Anterior cingulate cortex (tissue), 58 donors: ENCODE measurements around the gene CDH22.

Source experiments
- DNase-seq, 58 donors: peaks; one replicate each; lab custom pipeline; 2025; lab: John Stamatoyannopoulos, UW

The CDH22 gene

GRCh38 chr20:46344488-46345162 is 36.3 kb upstream of the CDH22 start:
- no peak for DNase-seq

GRCh38 chr20:46343975-46344357 is 35.7 kb upstream of the CDH22 start:
- DNase-seq = no peak

- DNase-seq = no peak
Observed at GRCh38 chr20:46343348-46343974, 35.2 kb upstream of the CDH22 start.

GRCh38 chr20:46342451-46343347 is 34.4 kb upstream of the CDH22 start:
- no peak for DNase-seq

- no peak for DNase-seq
Observed at GRCh38 chr20:46342010-46342378, 33.7 kb upstream of the CDH22 start.

- peak in 5 of 58 donors; percentile 13 to 39 (median 23) for DNase-seq
Observed at GRCh38 chr20:46341074-46342009, 33.0 kb upstream of the CDH22 start.

GRCh38 chr20:46339037-46339436 is 30.7 kb upstream of the CDH22 start:
- DNase-seq = no peak

- no peak for DNase-seq
Observed at GRCh38 chr20:46336735-46337134, 28.4 kb upstream of the CDH22 start.

GRCh38 chr20:46334303-46334904 is 26.1 kb upstream of the CDH22 start:
- no peak for DNase-seq

- DNase-seq = peak in 5 of 58 donors; percentile 14 to 21 (median 17)
Observed at GRCh38 chr20:46333161-46333991, 25.1 kb upstream of the CDH22 start.

- peak in 2 of 58 donors; percentile 12 to 29 for DNase-seq
Observed at GRCh38 chr20:46332373-46333160, 24.3 kb upstream of the CDH22 start.

GRCh38 chr20:46331611-46332361 is 23.5 kb upstream of the CDH22 start:
- DNase-seq = no peak

GRCh38 chr20:46330831-46331371 is 22.6 kb upstream of the CDH22 start:
- DNase-seq = no peak

GRCh38 chr20:46330072-46330763 is 21.9 kb upstream of the CDH22 start:
- peak in 2 of 58 donors; percentile 17 to 31 for DNase-seq

- no peak for DNase-seq
Observed at GRCh38 chr20:46328200-46328882, 20.0 kb upstream of the CDH22 start.

GRCh38 chr20:46327557-46327956 is 19.3 kb upstream of the CDH22 start:
- no peak for DNase-seq
